ENCODE data around the gene C9orf40. TPM values are rescaled to one million over a fixed set of nuclear protein-coding genes. Genes with fewer than 3 reads are reported as not detected.

C9orf40 gene
- total RNA-seq, 1 experiment from 2014 or later, result 10.3 TPM

DNA sequence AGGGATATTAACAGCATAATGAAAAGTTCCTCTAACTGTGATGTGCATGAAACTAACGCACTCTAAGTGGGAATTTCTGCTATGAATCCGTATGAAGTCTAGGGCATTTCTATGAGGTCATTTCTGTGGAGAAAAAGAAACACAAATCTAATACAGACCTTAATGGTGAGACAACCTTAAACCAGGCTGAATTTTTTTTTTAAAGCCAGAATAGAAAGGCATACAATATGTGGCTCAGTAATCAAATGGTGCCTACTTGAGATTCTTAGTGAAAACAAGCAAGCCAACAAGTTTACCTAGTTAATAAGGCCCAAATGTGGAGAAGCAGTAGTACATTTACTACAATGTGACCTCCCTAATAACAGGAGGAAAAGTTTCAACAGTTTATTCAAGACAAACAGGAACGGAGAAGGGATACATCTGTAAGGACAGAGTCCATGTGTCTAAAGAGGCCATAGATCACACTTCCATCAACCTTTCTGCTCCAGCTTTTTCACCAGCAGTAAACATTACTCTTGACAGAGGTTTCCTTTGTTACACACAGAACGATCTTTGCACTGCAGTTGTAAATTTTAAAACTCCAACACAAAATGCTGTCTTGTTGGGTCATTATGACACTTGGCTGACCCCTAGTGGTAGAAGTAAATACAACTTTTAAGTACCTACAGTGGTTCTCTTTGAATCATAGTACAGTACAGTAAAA lies 49.2 kb upstream of the C9orf40 start:
- no peak for DNase-seq
- no peak overlapping the region for H3K4me3 Mint-ChIP-seq
- H3K14ac ChIP-seq (ENCODE audit: insufficient read depth, low read length), result no peak overlapping the region

More for the DNA sequence above, 49.2 kb upstream of the C9orf40 start:
- Histone ChIP-seq H3K23me2 (ENCODE audit: insufficient read length, low read depth, low read length, poor library complexity, severe bottlenecking) (no peaks in the 10 kb centered on the region), H3K79me1 (ENCODE audit: insufficient read depth, low read depth, low read length, poor library complexity, severe bottlenecking) (no peaks in the 10 kb centered on the region), H2BK120ac (ENCODE audit: low read depth, low read length, poor library complexity, severe bottlenecking) (no peak overlapping the region), H4K8ac (replicated peaks; ENCODE audit: insufficient read length, low read depth, low read length) (no peak overlapping the region), H2AK5ac (ENCODE audit: insufficient read length, low read length) (no peak overlapping the region), H3K4me2 (ENCODE audit: insufficient read depth, insufficient read length, low read length) (no peak overlapping the region), H2BK12ac (ENCODE audit: insufficient read length, low read depth, low read length) (no peak overlapping the region), H3K79me2 (ENCODE audit: insufficient read depth, low read length) (no peaks in the 10 kb centered on the region), H3K27me3 (ENCODE audit: insufficient read depth, low read length) (no peaks in the 10 kb centered on the region), H3K18ac (ENCODE audit: insufficient read length, low read depth, low read length) (no peak overlapping the region), H3K4me1 (ENCODE audit: insufficient read depth, low read length) (no peaks in the 10 kb centered on the region), H3K4ac (ENCODE audit: low read depth, low read length) (no peak overlapping the region), H3K23ac (ENCODE audit: insufficient read length, low read depth, low read length) (no peak overlapping the region), H3K9ac (ENCODE audit: extremely low read depth, insufficient read length, low read length) (no peak overlapping the region), H3K56ac (ENCODE audit: insufficient read length, low read depth, low read length) (no peak overlapping the region), H4K5ac (ENCODE audit: insufficient read length, low read depth, low read length) (no peak overlapping the region), H2AFZ (ENCODE audit: low read length) (no peak overlapping the region), H3T11ph (ENCODE audit: low read length) (no peak overlapping the region), H4K91ac (ENCODE audit: insufficient read length, low read depth, low read length) (no peak overlapping the region), H4K20me1 (ENCODE audit: control insufficient read depth, insufficient read depth, insufficient read length) (no peaks in the 10 kb centered on the region), H2BK5ac (ENCODE audit: insufficient read length, low read length) (no peak overlapping the region), H2BK15ac (ENCODE audit: low read depth, low read length) (no peak overlapping the region), H3K9me3 (ENCODE audit: control insufficient read depth, low read depth, low read length) (no peaks in the 10 kb centered on the region), H2BK20ac (ENCODE audit: low read depth, low read length, poor library complexity, severe bottlenecking) (no peak overlapping the region), H3K27ac (ENCODE audit: insufficient read length, low read depth, low read length) (no peak overlapping the region)
- 0 out of 4 replicates have a peak, but pooled peaks cover 0 to under 1% of the 10 kb centered on the region in 2 experiments for H3K4me1 Mint-ChIP-seq
- TF ChIP-seq, protein P1, sequence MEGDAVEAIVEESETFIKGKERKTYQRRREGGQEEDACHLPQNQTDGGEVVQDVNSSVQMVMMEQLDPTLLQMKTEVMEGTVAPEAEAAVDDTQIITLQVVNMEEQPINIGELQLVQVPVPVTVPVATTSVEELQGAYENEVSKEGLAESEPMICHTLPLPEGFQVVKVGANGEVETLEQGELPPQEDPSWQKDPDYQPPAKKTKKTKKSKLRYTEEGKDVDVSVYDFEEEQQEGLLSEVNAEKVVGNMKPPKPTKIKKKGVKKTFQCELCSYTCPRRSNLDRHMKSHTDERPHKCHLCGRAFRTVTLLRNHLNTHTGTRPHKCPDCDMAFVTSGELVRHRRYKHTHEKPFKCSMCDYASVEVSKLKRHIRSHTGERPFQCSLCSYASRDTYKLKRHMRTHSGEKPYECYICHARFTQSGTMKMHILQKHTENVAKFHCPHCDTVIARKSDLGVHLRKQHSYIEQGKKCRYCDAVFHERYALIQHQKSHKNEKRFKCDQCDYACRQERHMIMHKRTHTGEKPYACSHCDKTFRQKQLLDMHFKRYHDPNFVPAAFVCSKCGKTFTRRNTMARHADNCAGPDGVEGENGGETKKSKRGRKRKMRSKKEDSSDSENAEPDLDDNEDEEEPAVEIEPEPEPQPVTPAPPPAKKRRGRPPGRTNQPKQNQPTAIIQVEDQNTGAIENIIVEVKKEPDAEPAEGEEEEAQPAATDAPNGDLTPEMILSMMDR (conservative IDR thresholded peaks at IDR 0.05), result peak; percentile 84
- no CpG with 5 or more reads among the region's 4 CpGs for WGBS (ENCODE audit: extremely low coverage, insufficient read length, low lambda C conversion rate)
- H3K36me3 Mint-ChIP-seq (ENCODE audit: insufficient read depth in 1 of 3, low read depth in 3 of 3), result peaks cover 0 to 25% (median 24%) of the 10 kb centered on the region in 3 experiments; a peak in 6 of 7 replicates
- no peaks in the 10 kb centered on the region for H3K9me3 Mint-ChIP-seq
- no peaks in the 10 kb centered on the region for H3K27me3 Mint-ChIP-seq (ENCODE audit: low read depth)
- no peak overlapping the region for H3K27ac Mint-ChIP-seq

Data from H9 (cell line).